HUDEP-2 (cell line): ENCODE measurements around the gene DPYSL4.
A peak's percentile ranks its signal among the peaks of the same experiment; 100 is the strongest.

Source experiments
- DNase-seq, 76 experiments: peaks; one replicate each; lab custom pipeline; 2025; ENCODE audit not compliant: unreplicated experiment in 76 of 76; lab: John Stamatoyannopoulos, UW

Gene DPYSL4

DNA sequence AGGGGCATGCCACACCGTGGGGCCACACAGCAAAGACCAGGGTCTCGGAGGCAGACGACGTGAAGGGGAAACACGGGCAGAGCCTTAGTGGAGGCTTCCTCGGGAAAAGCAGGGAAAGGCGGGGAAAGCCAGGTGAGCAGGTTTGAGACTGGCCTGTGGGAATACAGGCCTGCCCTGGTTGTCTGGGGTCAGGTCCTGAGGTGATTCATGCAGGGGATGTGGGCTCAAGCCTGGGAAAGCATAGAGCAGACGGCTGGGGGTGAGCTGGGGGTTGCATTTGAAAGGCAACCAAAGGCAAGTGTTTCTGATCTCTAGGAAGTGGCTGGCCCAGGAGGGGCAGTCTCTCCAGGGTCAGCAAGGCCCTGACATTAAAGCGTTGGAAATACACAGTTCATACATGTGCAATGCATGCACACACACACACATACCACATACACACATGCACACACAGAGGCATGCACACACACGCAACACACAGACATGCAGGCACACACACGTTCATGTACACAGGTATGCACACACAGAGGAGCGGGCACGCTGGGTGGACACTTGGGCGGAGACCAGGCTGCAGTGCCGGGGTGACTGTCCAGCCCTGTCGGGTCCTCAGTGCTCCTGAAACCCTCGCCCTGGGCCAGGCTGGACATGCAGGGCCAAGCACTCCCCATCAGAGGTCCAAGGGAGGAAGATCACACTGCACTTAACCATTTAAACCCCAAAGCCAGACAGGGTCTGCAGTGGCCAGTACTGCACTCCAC lies 51.8 kb downstream of the DPYSL4 start:
- DNase-seq, result no peak

DNA sequence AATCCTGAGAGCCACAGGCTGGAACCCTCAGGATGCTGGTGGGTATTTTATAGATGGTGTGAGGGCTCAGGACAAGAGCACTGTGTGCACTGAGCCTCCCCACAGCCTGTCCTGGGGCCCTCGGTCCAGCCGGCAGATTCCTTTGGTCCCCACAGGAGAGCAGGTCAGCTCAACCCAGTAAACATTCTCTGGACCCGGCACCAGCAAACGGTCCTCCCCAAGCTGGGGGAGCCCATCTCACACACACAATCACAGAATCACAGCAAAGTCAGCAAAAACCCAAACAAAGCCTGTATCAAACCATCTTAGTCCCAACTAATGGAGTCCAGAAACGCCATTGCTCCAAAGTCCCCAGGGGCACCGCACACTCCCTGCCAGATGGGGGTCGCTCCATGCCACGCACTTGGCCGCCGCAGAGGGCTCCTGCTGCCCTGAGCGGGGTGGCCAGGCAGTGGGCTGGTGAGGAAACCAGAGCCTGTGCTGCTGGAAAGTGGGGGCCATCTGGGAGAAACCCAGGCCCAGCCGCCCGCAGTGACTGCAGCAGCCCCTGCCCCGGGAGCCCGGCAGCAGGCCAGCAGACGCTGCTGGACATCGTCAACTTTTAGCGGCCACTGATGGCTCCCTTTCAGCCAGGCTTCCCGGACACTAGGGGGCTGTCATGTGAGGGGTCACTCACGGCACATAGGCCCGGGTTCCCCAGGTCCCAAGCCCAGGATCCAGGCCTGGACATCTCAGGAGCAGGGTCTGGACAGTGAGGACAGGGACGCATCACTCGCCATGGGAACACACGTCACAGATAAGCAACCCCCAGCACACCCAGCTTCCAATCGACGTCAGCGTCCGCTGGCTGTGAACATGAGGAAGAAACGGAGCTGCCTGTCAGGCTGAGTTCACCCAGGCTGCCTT lies 52.6 kb downstream of the DPYSL4 start:
- no peak for DNase-seq

DNA sequence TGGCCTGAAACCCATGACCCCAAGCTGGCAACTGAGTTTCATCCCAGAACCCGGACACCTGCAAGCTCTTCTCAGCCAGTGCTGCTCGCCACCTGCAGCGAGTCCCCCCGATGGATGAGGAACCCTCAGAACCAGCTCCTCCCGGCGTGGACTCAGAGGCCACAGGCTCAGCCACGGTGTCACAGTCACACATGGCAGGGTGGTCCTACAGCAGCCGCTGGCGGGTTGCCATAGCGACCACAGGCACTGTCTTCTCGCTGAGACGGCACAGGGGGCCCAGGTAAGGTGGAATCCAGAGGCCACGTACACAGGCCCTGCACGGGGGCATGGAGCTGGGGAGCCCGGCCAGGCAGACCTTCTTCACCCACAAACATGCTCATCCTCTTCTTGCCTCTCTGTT lies 53.4 kb downstream of the DPYSL4 start:
- no peak for DNase-seq

DNA sequence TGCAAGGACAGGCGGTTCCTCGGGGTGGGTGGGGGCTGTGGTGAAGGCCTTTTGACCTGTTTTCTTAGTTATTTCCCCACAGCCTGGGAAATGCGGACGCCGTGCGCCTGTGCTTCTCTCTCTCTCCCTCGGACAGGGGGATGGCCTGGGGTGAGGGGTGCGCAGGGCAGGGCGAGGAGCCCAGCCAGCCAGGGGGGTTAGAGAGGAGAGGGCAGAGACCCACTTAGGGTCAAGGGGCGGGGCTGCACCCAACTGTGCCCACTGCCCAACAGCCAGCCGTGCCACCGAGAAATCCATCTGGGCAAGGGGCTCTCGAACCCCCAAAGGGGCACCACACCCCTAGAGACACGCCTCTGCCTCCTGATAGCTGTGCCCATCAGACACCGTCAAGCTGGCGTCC lies 53.8 kb downstream of the DPYSL4 start:
- no peak for DNase-seq

DNA sequence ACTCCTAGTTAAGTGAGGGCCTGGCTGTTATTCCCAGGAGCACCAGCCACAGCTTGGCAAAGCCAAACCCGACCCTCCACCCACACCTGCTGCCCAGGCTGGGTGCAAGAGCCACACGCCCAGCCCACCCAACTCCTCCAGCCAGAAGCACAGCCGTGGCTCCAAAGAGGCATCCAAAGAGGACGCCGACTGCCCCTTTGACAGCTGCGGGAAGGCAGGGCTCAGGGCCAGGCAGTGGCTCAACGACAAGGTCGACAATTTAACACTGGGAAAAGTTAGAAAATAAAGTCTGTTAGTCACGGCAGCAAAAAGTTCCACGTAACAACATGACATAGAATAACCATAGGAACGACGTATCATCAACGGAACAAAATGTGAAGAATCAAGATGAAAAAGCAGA lies 54.3 kb downstream of the DPYSL4 start:
- DNase-seq, result no peak

DNA sequence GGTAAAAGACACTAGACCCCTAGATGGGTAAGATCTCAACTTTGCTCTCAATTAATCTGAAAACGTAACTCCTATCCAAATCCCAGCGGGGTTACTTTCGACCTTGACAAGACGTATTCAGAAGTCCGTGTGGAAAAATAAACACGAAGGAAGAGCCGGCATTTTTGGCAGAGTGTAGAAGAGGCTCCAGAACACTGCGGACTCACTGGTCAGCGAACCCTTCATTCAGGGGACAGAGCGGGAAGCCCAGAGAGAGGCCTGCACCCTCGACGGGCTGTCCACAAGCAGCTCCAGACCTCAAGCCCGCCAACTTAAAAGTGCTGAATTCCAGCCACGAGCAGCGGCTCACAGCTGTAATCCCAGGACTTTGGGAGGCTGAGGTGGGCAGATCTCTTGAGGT lies 54.7 kb downstream of the DPYSL4 start:
- no peak for DNase-seq

DNA sequence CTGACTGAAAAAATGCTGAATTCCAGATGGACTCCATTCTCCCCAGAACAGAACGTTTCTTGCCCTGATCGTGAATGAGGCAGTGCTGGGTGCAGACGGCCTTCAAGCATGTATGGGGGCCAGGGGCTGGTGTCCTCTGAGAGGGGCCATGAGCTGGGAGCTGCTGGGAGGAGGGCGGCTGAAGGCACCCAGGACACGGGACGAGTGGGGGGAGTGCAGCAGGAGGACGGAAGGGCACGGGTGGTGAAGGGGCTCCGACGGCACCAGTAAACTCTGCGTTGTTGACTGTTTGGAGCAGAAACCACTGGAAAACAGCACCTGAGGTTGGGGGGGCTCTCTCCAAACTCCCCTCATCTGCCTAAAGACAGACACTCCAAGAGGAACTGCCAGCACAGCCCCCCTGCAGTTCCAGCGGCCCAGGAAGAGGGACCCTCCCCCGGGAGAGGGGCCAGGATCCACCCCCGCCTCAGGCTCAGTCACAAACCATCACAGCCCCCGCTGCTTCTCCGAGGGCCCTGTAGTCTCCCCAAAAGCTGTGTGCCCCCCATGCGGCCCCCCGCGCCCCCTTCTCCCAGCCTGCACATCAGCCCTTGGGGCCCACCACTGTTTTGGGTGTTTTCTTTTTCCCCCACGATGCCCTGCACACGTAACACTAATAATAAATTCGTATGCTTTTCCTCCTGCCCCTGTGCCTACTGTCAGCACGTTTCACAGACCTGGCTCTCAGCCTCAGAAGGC lies 55.5 kb downstream of the DPYSL4 start:
- DNase-seq, result no peak

DNA sequence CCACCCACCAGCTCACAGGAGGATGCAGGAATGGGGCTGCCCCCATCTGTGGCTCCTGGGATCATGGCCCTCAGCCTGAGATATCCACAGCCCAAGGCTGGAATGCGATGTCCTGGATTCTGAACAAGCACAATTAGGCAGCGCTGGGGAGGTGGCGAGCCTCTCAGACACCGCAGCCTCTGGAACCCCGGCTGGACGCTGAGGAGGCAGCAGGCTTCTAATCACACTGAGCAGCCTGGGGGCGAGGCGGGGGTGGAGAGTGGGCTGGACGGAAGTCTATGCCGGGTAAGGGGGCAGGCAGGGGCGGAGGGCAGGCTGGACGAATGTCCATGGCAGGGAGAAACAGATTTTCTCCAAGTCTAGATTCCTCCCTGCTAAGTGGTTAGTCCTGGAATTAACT lies 56.4 kb downstream of the DPYSL4 start:
- no peak for DNase-seq

DNA sequence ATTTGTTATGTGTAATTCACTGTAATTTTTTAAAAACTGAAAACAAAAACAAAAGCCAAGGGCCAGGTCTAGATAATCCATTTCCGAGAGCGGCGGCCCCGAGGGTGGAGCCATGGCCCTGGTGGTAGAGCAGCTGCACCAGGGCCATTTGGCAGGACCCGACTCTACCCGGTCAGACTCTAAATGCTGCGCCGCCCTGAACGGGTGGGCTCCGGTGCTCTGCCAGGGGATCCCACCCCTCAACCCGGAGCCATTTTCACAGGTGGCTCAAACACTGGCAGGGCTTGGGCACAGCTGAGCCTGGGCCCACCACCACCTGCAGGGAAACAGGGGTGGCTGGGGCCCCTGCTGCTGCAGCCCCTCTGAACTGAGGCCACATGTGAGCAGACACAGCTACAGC lies 56.9 kb downstream of the DPYSL4 start:
- no peak for DNase-seq

DNA sequence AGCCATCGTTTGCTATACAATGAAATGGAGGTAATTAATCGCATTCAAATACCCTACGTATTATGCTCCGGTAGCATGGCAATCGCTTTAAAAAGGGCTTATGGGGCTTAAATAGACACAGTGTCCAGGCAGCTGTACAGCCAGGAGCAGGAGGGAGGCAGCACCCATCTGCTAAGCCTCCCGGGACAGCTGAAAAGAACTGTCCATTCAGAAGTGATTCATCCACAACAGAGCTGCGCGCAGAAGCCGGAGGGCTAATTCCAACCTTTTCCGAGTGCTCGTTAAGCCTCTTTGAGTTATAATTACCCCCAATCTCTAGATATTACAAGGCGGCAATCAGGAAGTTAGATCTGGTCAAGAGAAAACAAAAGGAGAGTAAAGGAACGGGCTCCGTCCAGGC lies 58.3 kb downstream of the DPYSL4 start:
- DNase-seq, result no peak

DNA sequence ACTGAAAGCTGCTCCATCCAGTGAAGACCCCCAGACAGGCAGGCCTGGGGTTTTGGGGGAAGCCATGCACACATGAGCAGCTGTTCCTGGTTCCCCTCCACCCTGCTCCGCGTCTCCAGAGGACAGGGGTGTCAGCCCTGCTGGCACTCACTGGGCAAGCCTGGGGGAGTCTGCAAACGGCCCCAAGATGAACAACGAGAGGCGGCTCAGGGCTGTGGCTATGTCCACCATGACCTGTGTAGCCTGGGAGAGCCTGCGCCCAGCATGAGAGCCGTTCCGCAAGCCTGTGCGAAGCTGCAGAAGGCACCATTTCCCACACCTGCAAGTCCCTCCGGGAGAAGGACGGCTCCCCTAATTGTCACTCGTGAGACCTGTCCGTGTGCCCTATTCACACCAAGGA lies 59.5 kb downstream of the DPYSL4 start:
- DNase-seq, result no peak

DNA sequence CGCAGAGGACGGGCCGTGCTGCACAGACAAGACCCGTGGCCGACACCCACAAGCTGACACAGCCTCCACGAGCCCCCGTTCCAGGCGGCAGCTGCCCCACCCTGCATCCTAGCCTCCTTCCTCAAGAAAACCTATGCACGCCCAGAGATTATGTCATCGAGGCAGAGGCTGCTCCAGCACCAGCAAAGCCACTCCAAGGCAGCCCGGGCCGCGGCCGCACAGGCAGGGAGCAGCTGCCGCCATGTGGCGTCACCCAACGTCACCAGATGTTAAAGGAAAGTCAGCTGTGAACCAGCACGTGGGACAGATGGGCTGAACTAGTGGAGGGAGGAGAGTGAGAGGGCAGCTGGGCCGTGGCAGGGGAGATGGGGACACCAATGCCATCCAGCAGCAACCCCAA lies 61.2 kb downstream of the DPYSL4 start:
- no peak for DNase-seq

DNA sequence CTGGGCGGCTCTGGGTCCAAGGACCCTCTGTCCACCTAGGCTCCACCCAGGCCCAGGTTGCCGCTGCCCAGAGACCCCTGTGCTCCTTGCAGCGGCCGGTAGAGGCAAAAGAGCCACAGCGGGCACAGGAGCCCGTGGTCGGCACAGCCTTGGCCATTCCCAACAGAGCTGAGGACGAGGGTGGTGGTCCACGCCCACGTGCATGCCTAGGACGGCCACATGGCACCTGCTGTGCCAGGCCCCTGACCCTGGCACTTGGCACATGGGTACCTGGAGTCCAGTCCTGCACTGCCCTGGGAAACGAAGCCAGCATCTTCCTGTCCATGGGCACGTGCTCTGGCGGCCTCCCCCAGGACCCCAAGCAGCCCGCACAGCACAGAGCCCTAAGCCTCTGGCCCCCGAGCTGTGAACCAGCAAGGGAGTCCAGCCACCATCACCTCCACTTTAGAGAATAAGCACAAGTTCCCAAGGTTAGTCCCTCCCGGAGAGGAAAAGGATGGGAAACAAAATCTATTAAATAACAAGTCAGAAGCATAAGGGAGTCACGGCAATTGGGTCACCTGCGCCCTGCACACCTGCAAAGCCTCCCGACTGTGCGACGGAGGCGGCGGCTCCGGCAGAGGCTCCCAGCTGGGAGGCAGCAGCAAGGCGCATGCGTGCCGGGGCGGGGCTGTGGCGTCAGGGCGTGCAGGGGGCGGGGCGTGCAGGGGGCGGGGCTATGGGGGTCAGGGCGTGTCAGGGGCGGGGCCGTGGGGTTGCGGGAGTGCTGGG lies 61.9 kb downstream of the DPYSL4 start:
- peak in 51 of 76 experiments; percentile 3 to 70 (median 38) for DNase-seq

DNA sequence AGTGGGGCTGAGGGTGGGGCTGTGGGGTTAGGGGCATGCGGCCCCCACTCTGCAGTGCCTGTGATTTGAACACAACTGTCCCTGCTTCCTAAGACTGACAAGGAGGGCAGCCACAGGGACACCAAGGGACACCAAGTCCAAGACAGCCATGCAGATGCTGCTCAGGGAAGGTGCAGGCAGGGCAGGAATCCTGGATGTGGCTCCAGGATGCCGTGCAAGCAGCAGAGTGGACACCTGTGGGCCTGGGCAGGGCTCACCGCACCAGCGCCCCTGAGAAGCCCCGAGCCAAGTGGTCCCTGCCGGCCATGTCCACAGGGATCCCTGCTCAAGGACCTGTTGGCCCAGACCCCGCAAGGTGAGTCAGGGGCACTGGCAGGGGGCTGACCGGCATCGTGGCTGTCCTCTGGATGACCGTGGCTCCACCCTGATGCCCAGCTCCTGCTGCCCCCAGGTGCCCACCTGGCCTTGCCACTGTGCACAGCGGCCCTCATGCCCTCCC lies 62.5 kb downstream of the DPYSL4 start:
- DNase-seq, result peak in 1 of 76 experiments; percentile 8

DNA sequence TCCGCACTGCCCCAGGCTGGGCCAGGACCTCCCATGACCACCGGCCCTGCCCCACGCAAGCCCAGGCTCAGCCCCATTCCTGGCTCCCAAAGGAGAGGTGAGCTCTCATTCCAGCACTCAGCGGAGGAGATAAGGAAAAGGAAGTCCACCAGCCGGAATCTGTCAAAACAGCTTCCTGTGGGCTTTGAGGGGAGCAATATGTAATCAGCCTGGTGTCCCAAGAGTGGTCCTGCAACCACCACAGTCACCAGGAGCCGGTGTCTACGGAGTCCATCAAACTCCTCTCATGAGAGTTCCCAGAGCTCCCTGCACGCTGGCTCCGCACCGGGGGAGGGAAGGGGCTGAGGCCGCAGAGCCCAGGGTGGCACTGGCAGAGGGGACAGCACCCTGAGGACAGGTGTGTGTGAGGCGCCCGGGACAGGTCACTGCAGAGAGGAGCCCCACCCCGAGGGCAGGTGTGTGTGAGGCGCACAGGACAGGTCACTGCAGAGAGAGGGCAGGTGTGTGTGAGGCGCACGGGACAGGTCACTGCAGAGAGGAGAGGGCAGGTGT lies 63.2 kb downstream of the DPYSL4 start:
- DNase-seq, result no peak

DNA sequence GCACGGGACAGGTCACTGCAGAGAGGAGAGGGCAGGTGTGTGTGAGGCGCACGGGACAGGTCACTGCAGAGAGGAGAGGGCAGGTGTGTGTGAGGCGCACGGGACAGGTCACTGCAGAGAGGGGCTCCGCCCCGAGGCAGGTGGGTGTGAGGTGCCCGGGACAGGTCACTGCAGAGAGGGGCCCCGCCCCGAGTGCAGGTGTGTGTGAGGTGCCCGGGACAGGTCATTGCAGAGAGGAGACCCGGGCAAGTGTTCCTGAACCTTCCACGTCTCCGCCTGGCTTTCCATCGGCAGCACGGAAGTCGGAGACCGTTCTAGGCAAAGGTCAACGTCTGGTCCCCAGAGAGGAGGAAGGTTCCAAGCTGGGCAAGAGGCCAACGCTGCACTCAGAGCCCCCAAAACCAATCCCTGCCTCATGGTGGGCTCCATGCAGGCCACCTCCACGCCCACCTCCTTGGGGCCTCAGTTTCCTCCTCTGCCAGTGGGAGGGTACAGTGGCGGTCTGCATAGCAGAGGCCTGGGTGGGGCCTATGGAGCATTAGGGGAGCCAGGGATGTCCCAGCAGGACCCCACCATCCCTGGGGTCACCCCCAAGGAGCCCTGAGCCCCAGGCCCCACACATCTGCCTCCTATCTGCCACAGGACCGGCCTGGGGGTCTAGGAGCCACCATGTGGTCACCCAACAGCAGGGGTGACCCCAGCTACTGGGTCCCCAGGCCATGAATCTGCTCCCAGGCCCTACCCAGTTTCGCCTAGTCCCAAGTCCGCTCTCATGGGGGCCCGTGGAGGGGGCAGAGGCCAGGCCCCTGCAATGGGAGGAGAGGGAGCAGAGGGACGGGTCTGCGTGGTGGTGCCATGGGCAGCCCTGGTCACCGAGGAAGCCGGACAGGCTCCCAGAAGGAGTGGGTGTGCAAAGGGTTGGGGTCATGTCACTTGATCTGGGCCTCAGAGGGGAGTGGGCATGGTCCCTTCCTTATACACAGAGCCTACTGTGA lies 64.0 kb downstream of the DPYSL4 start:
- no peak for DNase-seq

DNA sequence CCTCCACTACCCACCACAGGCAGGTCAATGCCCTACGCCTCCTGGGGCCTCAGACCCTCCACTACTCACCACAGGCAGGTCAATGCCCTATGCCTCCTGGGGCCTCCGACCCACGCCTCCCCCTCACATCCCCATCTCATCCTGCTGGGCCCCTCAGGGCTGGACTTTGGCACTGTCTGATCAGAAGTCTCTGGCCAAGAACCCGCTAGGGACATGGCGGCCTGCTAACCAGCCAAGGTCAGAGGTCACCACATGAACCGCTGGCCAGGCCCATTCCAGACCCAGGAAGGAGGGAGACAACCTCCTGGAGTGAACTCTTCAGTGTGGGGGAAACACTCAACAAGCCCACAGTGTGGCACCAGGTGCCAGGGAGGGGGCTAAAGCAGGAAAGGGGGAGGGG lies 65.2 kb downstream of the DPYSL4 start:
- DNase-seq, result no peak

DNA sequence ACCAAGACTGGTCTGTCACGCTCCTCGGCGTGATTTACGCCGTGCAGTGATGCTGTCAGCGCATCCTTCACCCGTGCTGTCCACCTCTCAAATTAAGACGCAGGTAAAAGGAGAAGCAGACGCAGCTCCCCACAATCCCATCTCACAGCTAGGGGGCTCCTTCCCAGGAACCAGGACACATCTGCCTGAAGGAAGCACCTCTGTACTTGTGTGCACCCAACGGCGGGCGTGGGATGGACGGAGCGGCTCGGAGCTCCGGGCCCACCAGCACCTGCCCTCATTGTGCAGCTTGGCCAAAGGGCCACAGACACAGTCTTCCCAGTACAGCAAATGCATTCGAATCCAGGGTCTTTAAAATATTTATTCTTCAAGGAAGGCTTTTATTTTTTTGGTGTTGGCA lies 65.7 kb downstream of the DPYSL4 start:
- no peak for DNase-seq

DNA sequence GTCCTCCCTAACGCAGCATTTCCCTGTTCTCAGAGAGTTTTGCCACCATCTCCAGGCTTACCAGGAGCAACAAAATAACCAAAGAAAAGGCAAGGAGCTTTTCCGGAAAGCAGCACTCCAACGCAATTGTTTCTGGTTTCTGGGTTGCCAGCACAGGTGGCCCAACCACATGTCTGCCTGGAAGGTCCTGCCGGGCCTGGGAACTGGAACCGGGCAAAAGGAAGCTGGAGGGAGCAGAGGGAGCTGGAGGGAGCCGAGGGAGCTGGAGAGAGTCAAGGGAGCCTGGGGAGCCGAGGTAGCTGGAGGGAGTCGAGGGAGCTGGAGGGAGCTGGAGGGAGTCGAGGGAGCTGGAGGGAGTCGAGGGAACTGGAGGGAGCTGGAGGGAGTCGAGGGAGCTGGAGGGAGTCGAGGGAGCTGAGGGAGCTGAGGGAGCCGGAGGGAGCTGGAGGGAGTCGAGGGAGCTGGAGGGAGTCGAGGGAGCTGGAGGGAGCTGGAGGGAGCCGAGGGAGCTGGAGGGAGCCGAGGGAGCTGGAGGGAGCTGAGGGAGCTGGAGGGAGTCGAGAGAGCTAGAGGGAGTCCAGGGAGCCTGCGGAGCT lies 66.4 kb downstream of the DPYSL4 start:
- DNase-seq, result no peak
